ENCODE measurements around the gene FAM222B.

DNA sequence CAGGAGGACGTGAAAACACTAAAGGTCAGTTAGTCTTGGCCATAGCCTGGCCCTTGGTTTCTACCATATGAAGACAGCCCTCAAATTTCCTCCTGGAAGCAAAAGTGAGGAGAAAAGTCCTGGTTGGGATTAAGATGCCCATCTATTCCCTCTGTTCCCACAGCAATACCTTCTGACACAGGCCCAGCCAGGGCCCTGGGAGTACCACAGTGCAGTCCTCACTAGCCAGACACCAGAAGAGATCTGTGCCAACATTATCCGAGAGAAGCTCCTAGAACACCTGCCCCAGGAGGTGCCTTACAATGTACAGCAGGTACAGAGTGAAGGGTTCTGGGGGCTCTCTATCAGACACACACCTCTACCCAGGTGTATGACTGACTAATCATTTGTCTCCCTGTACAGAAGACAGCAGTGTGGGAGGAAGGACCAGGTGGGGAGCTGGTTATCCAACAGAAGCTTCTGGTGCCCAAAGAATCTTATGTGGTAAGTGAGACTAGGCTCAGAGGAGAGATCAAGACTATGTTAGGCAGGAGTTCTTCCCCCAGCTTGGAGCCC lies 16.3 kb upstream of the FAM222B start:
- TF ChIP-seq ZNF37A (tag by site-specific recombination; IDR thresholded peaks at IDR 0.05) (no peak), ZNF174 (tag by site-specific recombination; IDR thresholded peaks at IDR 0.05) (no peak), HOXA7 (CRISPR knock-in tag; IDR thresholded peaks at IDR 0.05; ENCODE audit: borderline replicate concordance) (no peak), ZNF416 (tag by site-specific recombination; IDR thresholded peaks at IDR 0.05) (no peak), BCL11B (tag by site-specific recombination; IDR thresholded peaks at IDR 0.05; ENCODE audit: low read depth) (no peak), ZNF776 (tag by site-specific recombination; IDR thresholded peaks at IDR 0.05; ENCODE audit: borderline replicate concordance) (no peak), ZNF510 (tag by site-specific recombination; IDR thresholded peaks at IDR 0.05; ENCODE audit: insufficient replicate concordance) (no peak)
- TF ChIP-seq, protein P1, sequence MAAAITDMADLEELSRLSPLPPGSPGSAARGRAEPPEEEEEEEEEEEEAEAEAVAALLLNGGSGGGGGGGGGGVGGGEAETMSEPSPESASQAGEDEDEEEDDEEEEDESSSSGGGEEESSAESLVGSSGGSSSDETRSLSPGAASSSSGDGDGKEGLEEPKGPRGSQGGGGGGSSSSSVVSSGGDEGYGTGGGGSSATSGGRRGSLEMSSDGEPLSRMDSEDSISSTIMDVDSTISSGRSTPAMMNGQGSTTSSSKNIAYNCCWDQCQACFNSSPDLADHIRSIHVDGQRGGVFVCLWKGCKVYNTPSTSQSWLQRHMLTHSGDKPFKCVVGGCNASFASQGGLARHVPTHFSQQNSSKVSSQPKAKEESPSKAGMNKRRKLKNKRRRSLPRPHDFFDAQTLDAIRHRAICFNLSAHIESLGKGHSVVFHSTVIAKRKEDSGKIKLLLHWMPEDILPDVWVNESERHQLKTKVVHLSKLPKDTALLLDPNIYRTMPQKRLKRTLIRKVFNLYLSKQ (tag by site-specific recombination; IDR thresholded peaks at IDR 0.05; ENCODE audit: borderline replicate concordance), result no peak
- TF ChIP-seq, protein P2, sequence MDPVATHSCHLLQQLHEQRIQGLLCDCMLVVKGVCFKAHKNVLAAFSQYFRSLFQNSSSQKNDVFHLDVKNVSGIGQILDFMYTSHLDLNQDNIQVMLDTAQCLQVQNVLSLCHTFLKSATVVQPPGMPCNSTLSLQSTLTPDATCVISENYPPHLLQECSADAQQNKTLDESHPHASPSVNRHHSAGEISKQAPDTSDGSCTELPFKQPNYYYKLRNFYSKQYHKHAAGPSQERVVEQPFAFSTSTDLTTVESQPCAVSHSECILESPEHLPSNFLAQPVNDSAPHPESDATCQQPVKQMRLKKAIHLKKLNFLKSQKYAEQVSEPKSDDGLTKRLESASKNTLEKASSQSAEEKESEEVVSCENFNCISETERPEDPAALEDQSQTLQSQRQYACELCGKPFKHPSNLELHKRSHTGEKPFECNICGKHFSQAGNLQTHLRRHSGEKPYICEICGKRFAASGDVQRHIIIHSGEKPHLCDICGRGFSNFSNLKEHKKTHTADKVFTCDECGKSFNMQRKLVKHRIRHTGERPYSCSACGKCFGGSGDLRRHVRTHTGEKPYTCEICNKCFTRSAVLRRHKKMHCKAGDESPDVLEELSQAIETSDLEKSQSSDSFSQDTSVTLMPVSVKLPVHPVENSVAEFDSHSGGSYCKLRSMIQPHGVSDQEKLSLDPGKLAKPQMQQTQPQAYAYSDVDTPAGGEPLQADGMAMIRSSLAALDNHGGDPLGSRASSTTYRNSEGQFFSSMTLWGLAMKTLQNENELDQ (tag by site-specific recombination; IDR thresholded peaks at IDR 0.05; ENCODE audit: low read depth), result no peak
- TF ChIP-seq, protein P3, sequence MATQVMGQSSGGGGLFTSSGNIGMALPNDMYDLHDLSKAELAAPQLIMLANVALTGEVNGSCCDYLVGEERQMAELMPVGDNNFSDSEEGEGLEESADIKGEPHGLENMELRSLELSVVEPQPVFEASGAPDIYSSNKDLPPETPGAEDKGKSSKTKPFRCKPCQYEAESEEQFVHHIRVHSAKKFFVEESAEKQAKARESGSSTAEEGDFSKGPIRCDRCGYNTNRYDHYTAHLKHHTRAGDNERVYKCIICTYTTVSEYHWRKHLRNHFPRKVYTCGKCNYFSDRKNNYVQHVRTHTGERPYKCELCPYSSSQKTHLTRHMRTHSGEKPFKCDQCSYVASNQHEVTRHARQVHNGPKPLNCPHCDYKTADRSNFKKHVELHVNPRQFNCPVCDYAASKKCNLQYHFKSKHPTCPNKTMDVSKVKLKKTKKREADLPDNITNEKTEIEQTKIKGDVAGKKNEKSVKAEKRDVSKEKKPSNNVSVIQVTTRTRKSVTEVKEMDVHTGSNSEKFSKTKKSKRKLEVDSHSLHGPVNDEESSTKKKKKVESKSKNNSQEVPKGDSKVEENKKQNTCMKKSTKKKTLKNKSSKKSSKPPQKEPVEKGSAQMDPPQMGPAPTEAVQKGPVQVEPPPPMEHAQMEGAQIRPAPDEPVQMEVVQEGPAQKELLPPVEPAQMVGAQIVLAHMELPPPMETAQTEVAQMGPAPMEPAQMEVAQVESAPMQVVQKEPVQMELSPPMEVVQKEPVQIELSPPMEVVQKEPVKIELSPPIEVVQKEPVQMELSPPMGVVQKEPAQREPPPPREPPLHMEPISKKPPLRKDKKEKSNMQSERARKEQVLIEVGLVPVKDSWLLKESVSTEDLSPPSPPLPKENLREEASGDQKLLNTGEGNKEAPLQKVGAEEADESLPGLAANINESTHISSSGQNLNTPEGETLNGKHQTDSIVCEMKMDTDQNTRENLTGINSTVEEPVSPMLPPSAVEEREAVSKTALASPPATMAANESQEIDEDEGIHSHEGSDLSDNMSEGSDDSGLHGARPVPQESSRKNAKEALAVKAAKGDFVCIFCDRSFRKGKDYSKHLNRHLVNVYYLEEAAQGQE (tag by site-specific recombination; IDR thresholded peaks at IDR 0.05), result no peak
- TF ChIP-seq, protein P4, sequence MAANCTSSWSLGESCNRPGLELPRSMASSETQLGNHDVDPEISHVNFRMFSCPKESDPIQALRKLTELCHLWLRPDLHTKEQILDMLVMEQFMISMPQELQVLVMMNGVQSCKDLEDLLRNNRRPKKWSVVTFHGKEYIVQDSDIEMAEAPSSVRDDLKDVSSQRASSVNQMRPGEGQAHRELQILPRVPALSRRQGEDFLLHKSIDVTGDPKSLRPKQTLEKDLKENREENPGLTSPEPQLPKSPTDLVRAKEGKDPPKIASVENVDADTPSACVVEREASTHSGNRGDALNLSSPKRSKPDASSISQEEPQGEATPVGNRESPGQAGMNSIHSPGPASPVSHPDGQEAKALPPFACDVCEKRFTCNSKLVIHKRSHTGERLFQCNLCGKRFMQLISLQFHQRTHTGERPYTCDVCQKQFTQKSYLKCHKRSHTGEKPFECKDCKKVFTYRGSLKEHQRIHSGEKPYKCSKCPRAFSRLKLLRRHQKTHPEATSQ (tag by site-specific recombination; IDR thresholded peaks at IDR 0.05), result no peak
- TF ChIP-seq, protein P5, sequence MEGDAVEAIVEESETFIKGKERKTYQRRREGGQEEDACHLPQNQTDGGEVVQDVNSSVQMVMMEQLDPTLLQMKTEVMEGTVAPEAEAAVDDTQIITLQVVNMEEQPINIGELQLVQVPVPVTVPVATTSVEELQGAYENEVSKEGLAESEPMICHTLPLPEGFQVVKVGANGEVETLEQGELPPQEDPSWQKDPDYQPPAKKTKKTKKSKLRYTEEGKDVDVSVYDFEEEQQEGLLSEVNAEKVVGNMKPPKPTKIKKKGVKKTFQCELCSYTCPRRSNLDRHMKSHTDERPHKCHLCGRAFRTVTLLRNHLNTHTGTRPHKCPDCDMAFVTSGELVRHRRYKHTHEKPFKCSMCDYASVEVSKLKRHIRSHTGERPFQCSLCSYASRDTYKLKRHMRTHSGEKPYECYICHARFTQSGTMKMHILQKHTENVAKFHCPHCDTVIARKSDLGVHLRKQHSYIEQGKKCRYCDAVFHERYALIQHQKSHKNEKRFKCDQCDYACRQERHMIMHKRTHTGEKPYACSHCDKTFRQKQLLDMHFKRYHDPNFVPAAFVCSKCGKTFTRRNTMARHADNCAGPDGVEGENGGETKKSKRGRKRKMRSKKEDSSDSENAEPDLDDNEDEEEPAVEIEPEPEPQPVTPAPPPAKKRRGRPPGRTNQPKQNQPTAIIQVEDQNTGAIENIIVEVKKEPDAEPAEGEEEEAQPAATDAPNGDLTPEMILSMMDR (tag by site-specific recombination; IDR thresholded peaks at IDR 0.05), result no peak

All from HEK293 (cell line).